ENCODE measurements around the gene OPRM1.

OPRM1 gene

DNA sequence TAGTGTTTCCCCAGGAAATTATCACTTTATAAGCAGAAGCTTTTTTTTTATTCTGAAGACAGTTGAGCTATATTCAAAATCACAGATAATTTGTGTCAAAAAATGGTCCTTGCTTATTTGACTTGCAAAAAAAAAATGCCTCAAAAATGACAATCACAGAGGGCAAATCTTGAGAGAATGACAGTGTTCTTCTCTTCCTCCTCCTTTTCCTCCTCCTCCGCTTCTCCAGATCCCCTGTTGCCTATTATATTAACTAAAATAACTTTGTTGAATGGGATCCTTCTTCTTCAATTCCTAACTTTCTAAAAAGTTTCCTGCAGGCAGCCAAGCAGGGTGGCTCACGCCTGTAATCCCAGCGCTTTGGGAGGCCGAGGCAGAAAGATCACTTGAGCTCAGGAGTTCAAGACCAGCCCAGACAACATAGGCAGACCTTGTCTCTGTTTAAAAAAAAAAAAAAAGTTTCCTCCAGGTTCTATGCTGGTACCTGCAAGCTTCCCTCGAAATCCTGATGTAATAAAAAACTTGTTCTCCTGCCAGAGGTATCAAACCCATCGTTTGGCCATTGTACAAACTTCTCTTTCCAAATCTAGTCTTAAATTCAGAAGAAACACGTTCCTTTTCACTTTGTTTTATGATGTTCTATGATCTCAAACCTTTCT is 189.0 kb downstream of the OPRM1 start:
- no peaks in the 10 kb centered on the region for H4K20me1 ChIP-seq (ENCODE audit: control insufficient read depth, insufficient read depth, low read depth, low read length)
- no peaks in the 10 kb centered on the region for H3F3A ChIP-seq (ENCODE audit: control insufficient read depth, insufficient read depth)
- no peaks in the 10 kb centered on the region for H3K9me2 ChIP-seq (replicated peaks; ENCODE audit: control insufficient read depth, low read length)
- H3K27me3 ChIP-seq (ENCODE audit: control insufficient read depth, low read length), result no peaks in the 10 kb centered on the region
- no peaks in the 10 kb centered on the region for H3K9me3 ChIP-seq (ENCODE audit: control insufficient read depth, insufficient read depth, low read length)
- no peaks in the 10 kb centered on the region for H3K79me2 ChIP-seq (ENCODE audit: control insufficient read depth, low read length)
- H3K4me1 ChIP-seq (ENCODE audit: control insufficient read depth, low read length), result no peaks in the 10 kb centered on the region
- no peak overlapping the region for H3K4me3 ChIP-seq (ENCODE audit: low read length)
- H3K27ac ChIP-seq (ENCODE audit: low read depth, low read length), result no peak overlapping the region
- H3K4me2 ChIP-seq (ENCODE audit: low read length), result no peak overlapping the region
- H3K36me3 ChIP-seq (ENCODE audit: control insufficient read depth, low read length), result no peaks in the 10 kb centered on the region
- no peak for TF ChIP-seq EZH2phosphoT487 (IDR thresholded peaks at IDR 0.05; ENCODE audit: borderline replicate concordance, low read length)
- TF ChIP-seq, protein P1, sequence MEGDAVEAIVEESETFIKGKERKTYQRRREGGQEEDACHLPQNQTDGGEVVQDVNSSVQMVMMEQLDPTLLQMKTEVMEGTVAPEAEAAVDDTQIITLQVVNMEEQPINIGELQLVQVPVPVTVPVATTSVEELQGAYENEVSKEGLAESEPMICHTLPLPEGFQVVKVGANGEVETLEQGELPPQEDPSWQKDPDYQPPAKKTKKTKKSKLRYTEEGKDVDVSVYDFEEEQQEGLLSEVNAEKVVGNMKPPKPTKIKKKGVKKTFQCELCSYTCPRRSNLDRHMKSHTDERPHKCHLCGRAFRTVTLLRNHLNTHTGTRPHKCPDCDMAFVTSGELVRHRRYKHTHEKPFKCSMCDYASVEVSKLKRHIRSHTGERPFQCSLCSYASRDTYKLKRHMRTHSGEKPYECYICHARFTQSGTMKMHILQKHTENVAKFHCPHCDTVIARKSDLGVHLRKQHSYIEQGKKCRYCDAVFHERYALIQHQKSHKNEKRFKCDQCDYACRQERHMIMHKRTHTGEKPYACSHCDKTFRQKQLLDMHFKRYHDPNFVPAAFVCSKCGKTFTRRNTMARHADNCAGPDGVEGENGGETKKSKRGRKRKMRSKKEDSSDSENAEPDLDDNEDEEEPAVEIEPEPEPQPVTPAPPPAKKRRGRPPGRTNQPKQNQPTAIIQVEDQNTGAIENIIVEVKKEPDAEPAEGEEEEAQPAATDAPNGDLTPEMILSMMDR (IDR thresholded peaks at IDR 0.05; ENCODE audit: low read depth, low read length, poor library complexity, severe bottlenecking), result no peak

DNA sequence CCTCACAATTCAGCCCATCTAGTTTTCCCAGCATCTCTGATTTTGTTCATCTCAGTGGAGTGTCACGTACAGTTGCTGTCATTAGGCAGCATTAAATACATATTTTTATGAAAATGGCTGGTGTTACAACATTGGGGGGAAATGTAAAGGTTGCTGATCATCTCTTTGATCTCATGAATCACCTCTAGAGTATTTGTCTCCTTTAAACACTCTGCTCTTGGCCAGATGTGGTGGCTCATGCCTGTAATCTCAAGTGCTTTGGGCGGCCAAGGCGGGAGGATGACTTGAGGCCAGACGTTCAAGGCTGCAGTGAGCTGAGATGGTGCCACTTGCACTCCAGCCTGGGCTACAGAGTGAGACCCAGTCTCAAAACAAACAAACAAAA is 189.5 kb downstream of the OPRM1 start:
- Histone ChIP-seq H3K9me2 (replicated peaks; ENCODE audit: control insufficient read depth, low read length) (no peaks in the 10 kb centered on the region), H3K36me3 (ENCODE audit: control insufficient read depth, low read length) (no peaks in the 10 kb centered on the region), H4K20me1 (ENCODE audit: control insufficient read depth, insufficient read depth, low read depth, low read length) (no peaks in the 10 kb centered on the region), H3K4me1 (ENCODE audit: control insufficient read depth, low read length) (0 out of 2 replicates have a peak, but pooled peaks cover under 1% of the 10 kb centered on the region), H3K9me3 (ENCODE audit: control insufficient read depth, insufficient read depth, low read length) (no peaks in the 10 kb centered on the region), H3K4me3 (ENCODE audit: low read length) (no peak overlapping the region), H3F3A (ENCODE audit: control insufficient read depth, insufficient read depth) (no peaks in the 10 kb centered on the region), H3K79me2 (ENCODE audit: control insufficient read depth, low read length) (no peaks in the 10 kb centered on the region), H3K27me3 (ENCODE audit: control insufficient read depth, low read length) (no peaks in the 10 kb centered on the region), H3K4me2 (ENCODE audit: low read length) (no peak overlapping the region), H3K27ac (ENCODE audit: low read depth, low read length) (no peak overlapping the region)
- TF ChIP-seq, protein P1 (IDR thresholded peaks at IDR 0.05; ENCODE audit: low read depth, low read length, poor library complexity, severe bottlenecking), result no peak
- TF ChIP-seq EZH2phosphoT487 (IDR thresholded peaks at IDR 0.05; ENCODE audit: borderline replicate concordance, low read length), result no peak

DNA sequence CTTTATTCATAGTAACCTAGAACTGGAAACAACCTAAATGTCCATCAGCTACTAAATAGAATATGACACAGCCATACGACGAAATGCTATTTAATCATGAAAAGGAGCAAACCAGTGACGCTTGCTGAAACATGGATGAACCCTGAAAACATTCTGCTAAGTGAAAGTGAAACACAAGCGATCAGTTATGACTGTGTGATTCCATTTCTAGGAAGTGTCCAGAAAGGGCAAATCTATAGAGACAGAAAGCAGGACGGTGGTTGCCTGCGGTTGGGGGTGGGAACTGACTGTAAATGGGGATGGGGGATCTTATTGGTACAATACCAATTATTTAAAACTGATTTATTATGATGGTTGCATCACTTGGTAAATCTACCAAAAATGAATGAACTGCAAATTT is 190.7 kb downstream of the OPRM1 start:
- H3K9me3 ChIP-seq (ENCODE audit: control insufficient read depth, insufficient read depth, low read length), result no peaks in the 10 kb centered on the region
- H4K20me1 ChIP-seq (ENCODE audit: control insufficient read depth, insufficient read depth, low read depth, low read length), result no peaks in the 10 kb centered on the region
- no peaks in the 10 kb centered on the region for H3K27me3 ChIP-seq (ENCODE audit: control insufficient read depth, low read length)
- H3K36me3 ChIP-seq (ENCODE audit: control insufficient read depth, low read length), result no peaks in the 10 kb centered on the region
- H3K4me3 ChIP-seq (ENCODE audit: low read length), result no peak overlapping the region
- H3K4me2 ChIP-seq (ENCODE audit: low read length), result no peak overlapping the region
- H3K27ac ChIP-seq (ENCODE audit: low read depth, low read length), result no peak overlapping the region
- peaks cover 5% of the 10 kb centered on the region; the same call in 1 of the 2 replicates for H3K4me1 ChIP-seq (ENCODE audit: control insufficient read depth, low read length)
- H3K9me2 ChIP-seq (replicated peaks; ENCODE audit: control insufficient read depth, low read length), result no peaks in the 10 kb centered on the region
- H3K79me2 ChIP-seq (ENCODE audit: control insufficient read depth, low read length), result no peaks in the 10 kb centered on the region
- no peaks in the 10 kb centered on the region for H3F3A ChIP-seq (ENCODE audit: control insufficient read depth, insufficient read depth)
- TF ChIP-seq EZH2phosphoT487 (IDR thresholded peaks at IDR 0.05; ENCODE audit: borderline replicate concordance, low read length), result no peak
- TF ChIP-seq, protein P1 (IDR thresholded peaks at IDR 0.05; ENCODE audit: low read depth, low read length, poor library complexity, severe bottlenecking), result no peak
